Measurements from ENCODE around the gene TRAK1. TPM values are rescaled to one million over a fixed set of nuclear protein-coding genes. Genes with fewer than 3 reads are reported as not detected.

The TRAK1 gene
- total RNA-seq, 1 experiment from 2014 or later: 7.4 TPM

GRCh38 chr3:42229942-42230688, 139.0 kb downstream of the TRAK1 start:
- DNase-seq (ENCODE audit: low read depth): peak; percentile 38

- DNase-seq (ENCODE audit: low read depth): no peak
Measured at GRCh38 chr3:42230860-42231259, 139.7 kb downstream of the TRAK1 start.

GRCh38 chr3:42235532-42235931, 144.4 kb downstream of the TRAK1 start:
- DNase-seq (ENCODE audit: low read depth): no peak

- DNase-seq (ENCODE audit: low read depth): no peak
Measured at GRCh38 chr3:42236611-42237010, 145.5 kb downstream of the TRAK1 start.

- no peak for DNase-seq (ENCODE audit: low read depth)
Measured at GRCh38 chr3:42246091-42246490, 154.9 kb downstream of the TRAK1 start.

GRCh38 chr3:42247576-42248027, 156.4 kb downstream of the TRAK1 start:
- peak; percentile 58 for DNase-seq (ENCODE audit: low read depth)

- no peak for DNase-seq (ENCODE audit: low read depth)
Measured at GRCh38 chr3:42250761-42251160, 159.6 kb downstream of the TRAK1 start.

- no peak for DNase-seq (ENCODE audit: low read depth)
Measured at GRCh38 chr3:42254566-42254965, 163.4 kb downstream of the TRAK1 start.

- peak; percentile 41 for DNase-seq (ENCODE audit: low read depth)
Measured at GRCh38 chr3:42256135-42256819, 165.1 kb downstream of the TRAK1 start.

- no peak for DNase-seq (ENCODE audit: low read depth)
Measured at GRCh38 chr3:42257007-42257406, 165.8 kb downstream of the TRAK1 start.

GRCh38 chr3:42262525-42262924, 171.4 kb downstream of the TRAK1 start:
- peak; percentile 37 for DNase-seq (ENCODE audit: low read depth)

GRCh38 chr3:42263354-42264346, 172.5 kb downstream of the TRAK1 start:
- no peak for DNase-seq (ENCODE audit: low read depth)

GRCh38 chr3:42264399-42265058, 173.4 kb downstream of the TRAK1 start:
- peak; percentile 73 for DNase-seq (ENCODE audit: low read depth)

- DNase-seq (ENCODE audit: low read depth): no peak
Measured at GRCh38 chr3:42265059-42265991, 174.2 kb downstream of the TRAK1 start.

- no peak for DNase-seq (ENCODE audit: low read depth)
Measured at GRCh38 chr3:42266085-42266484, 174.9 kb downstream of the TRAK1 start, which contains the start of gene CCK. Gene CCK (minus strand): TSS chr3:42266185. CDS start chr3:42263630, 2,555 bp downstream.

GRCh38 chr3:42267878-42268277, 176.7 kb downstream of the TRAK1 start:
- DNase-seq (ENCODE audit: low read depth): no peak

GRCh38 chr3:42269647-42270046, 178.5 kb downstream of the TRAK1 start:
- DNase-seq (ENCODE audit: low read depth): no peak

- no peak for DNase-seq (ENCODE audit: low read depth)
Measured at GRCh38 chr3:42270561-42270960, 179.4 kb downstream of the TRAK1 start.

- DNase-seq (ENCODE audit: low read depth): no peak
Measured at GRCh38 chr3:42271786-42272185, 180.6 kb downstream of the TRAK1 start.

GRCh38 chr3:42273361-42273760, 182.2 kb downstream of the TRAK1 start:
- DNase-seq (ENCODE audit: low read depth): no peak
